ENCODE measurements around the gene PDX1.
A peak's percentile ranks its signal among the peaks of the same experiment; 100 is the strongest.

PDX1 gene

DNA sequence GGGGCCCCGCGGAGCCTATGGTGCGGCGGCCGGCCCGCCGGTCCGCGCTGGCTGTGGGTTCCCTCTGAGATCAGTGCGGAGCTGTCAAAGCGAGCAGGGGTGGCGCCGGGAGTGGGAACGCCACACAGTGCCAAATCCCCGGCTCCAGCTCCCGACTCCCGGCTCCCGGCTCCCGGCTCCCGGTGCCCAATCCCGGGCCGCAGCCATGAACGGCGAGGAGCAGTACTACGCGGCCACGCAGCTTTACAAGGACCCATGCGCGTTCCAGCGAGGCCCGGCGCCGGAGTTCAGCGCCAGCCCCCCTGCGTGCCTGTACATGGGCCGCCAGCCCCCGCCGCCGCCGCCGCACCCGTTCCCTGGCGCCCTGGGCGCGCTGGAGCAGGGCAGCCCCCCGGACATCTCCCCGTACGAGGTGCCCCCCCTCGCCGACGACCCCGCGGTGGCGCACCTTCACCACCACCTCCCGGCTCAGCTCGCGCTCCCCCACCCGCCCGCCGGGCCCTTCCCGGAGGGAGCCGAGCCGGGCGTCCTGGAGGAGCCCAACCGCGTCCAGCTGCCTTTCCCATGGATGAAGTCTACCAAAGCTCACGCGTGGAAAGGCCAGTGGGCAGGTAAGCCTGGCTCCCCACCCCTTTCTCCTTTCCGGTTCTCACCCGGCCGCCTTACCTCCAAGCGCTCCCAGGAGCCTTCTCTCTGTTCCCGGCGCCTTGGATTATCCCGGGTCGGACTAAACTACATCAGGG, at the start of gene PDX1:
PDX1 (plus strand) TSS at position 67 of the 743 bp plus-strand sequence; CDS start at position 206, 139 bp downstream.
- ATAC-seq = peak; percentile 65
- TF ChIP-seq, protein P1, sequence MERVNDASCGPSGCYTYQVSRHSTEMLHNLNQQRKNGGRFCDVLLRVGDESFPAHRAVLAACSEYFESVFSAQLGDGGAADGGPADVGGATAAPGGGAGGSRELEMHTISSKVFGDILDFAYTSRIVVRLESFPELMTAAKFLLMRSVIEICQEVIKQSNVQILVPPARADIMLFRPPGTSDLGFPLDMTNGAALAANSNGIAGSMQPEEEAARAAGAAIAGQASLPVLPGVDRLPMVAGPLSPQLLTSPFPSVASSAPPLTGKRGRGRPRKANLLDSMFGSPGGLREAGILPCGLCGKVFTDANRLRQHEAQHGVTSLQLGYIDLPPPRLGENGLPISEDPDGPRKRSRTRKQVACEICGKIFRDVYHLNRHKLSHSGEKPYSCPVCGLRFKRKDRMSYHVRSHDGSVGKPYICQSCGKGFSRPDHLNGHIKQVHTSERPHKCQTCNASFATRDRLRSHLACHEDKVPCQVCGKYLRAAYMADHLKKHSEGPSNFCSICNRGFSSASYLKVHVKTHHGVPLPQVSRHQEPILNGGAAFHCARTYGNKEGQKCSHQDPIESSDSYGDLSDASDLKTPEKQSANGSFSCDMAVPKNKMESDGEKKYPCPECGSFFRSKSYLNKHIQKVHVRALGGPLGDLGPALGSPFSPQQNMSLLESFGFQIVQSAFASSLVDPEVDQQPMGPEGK (CRISPR knock-in tag; IDR thresholded peaks at IDR 0.05; ENCODE audit: borderline replicate concordance) = no peak
- TF ChIP-seq, protein P2, sequence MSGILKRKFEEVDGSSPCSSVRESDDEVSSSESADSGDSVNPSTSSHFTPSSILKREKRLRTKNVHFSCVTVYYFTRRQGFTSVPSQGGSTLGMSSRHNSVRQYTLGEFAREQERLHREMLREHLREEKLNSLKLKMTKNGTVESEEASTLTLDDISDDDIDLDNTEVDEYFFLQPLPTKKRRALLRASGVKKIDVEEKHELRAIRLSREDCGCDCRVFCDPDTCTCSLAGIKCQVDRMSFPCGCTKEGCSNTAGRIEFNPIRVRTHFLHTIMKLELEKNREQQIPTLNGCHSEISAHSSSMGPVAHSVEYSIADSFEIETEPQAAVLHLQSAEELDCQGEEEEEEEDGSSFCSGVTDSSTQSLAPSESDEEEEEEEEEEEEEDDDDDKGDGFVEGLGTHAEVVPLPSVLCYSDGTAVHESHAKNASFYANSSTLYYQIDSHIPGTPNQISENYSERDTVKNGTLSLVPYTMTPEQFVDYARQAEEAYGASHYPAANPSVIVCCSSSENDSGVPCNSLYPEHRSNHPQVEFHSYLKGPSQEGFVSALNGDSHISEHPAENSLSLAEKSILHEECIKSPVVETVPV (CRISPR knock-in tag; IDR thresholded peaks at IDR 0.05) = no peak
- TF ChIP-seq, protein P3, sequence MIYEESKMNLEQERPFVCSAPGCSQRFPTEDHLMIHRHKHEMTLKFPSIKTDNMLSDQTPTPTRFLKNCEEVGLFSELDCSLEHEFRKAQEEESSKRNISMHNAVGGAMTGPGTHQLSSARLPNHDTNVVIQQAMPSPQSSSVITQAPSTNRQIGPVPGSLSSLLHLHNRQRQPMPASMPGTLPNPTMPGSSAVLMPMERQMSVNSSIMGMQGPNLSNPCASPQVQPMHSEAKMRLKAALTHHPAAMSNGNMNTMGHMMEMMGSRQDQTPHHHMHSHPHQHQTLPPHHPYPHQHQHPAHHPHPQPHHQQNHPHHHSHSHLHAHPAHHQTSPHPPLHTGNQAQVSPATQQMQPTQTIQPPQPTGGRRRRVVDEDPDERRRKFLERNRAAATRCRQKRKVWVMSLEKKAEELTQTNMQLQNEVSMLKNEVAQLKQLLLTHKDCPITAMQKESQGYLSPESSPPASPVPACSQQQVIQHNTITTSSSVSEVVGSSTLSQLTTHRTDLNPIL (CRISPR knock-in tag; IDR thresholded peaks at IDR 0.05; ENCODE audit: low read depth) = no peak
- TF ChIP-seq CSDC2 (CRISPR knock-in tag; IDR thresholded peaks at IDR 0.05) (no peak), ZNF8 (CRISPR knock-in tag; IDR thresholded peaks at IDR 0.05) (no peak), ZFP3 (CRISPR knock-in tag; IDR thresholded peaks at IDR 0.05) (no peak), PPARA (CRISPR knock-in tag; IDR thresholded peaks at IDR 0.05; ENCODE audit: borderline replicate concordance) (no peak), GLIS3 (CRISPR knock-in tag; IDR thresholded peaks at IDR 0.05) (no peak), ESRRG (CRISPR knock-in tag; IDR thresholded peaks at IDR 0.05) (no peak), OSR1 (CRISPR knock-in tag; IDR thresholded peaks at IDR 0.05) (no peak), TOX (CRISPR knock-in tag; IDR thresholded peaks at IDR 0.05; ENCODE audit: borderline replicate concordance) (no peak), TCF4 (CRISPR knock-in tag; IDR thresholded peaks at IDR 0.05; ENCODE audit: borderline replicate concordance) (no peak), ZC3H10 (CRISPR knock-in tag; IDR thresholded peaks at IDR 0.05) (no peak), SNAI2 (CRISPR knock-in tag; IDR thresholded peaks at IDR 0.05) (no peak), BACH2 (CRISPR knock-in tag; IDR thresholded peaks at IDR 0.05; ENCODE audit: borderline replicate concordance) (no peak), ARNTL (CRISPR knock-in tag; IDR thresholded peaks at IDR 0.05; ENCODE audit: borderline replicate concordance, low read depth) (no peak)
- TF ChIP-seq, protein P4, sequence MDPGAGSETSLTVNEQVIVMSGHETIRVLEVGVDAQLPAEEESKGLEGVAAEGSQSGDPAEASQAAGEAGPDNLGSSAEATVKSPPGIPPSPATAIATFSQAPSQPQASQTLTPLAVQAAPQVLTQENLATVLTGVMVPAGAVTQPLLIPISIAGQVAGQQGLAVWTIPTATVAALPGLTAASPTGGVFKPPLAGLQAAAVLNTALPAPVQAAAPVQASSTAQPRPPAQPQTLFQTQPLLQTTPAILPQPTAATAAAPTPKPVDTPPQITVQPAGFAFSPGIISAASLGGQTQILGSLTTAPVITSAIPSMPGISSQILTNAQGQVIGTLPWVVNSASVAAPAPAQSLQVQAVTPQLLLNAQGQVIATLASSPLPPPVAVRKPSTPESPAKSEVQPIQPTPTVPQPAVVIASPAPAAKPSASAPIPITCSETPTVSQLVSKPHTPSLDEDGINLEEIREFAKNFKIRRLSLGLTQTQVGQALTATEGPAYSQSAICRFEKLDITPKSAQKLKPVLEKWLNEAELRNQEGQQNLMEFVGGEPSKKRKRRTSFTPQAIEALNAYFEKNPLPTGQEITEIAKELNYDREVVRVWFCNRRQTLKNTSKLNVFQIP (CRISPR knock-in tag; IDR thresholded peaks at IDR 0.05; ENCODE audit: borderline replicate concordance, low read depth) = no peak
- TF ChIP-seq, protein P5, sequence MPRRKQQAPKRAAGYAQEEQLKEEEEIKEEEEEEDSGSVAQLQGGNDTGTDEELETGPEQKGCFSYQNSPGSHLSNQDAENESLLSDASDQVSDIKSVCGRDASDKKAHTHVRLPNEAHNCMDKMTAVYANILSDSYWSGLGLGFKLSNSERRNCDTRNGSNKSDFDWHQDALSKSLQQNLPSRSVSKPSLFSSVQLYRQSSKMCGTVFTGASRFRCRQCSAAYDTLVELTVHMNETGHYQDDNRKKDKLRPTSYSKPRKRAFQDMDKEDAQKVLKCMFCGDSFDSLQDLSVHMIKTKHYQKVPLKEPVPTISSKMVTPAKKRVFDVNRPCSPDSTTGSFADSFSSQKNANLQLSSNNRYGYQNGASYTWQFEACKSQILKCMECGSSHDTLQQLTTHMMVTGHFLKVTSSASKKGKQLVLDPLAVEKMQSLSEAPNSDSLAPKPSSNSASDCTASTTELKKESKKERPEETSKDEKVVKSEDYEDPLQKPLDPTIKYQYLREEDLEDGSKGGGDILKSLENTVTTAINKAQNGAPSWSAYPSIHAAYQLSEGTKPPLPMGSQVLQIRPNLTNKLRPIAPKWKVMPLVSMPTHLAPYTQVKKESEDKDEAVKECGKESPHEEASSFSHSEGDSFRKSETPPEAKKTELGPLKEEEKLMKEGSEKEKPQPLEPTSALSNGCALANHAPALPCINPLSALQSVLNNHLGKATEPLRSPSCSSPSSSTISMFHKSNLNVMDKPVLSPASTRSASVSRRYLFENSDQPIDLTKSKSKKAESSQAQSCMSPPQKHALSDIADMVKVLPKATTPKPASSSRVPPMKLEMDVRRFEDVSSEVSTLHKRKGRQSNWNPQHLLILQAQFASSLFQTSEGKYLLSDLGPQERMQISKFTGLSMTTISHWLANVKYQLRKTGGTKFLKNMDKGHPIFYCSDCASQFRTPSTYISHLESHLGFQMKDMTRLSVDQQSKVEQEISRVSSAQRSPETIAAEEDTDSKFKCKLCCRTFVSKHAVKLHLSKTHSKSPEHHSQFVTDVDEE (CRISPR knock-in tag; IDR thresholded peaks at IDR 0.05) = no peak

DNA sequence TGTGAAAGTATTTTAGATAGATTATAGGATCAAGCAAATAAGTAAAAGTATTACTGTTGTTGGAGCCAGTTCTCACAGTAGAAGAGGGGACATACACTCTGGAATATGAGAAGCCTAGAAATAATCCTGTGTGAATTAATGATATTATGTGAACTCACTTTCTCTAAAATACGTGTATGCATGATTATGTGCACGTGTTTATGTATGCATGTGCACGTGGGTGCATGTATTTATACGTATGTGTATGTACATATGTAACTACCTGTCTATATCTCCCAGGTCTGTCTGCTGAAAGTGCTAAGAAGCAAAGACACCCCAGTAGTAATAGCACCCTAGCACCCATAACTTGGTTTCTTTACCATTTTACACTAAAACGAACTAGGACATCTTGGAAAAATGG, 41.5 kb upstream of the PDX1 start:
- ATAC-seq = no peak
- no peak for TF ChIP-seq RARB (CRISPR knock-in tag; IDR thresholded peaks at IDR 0.05)

DNA sequence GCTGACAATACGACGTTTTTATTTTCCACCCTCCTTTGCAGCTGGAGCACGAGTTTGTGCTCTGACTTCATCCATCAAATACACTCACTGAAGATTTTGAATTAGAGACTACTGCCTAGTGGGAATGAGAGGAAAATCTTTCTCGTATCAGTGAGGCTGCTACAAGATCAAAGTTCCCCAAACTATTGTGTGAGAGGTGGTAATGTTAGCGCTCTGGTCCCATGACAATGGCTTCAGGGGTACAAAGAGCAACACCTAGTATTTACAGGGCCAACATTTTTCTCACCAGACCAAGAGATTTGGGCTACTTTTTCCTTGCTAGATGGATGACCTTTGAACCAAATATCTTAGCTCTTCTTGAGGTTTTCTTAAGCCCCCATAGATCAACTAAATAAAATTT, 30.3 kb upstream of the PDX1 start:
- ATAC-seq = no peak
- TF ChIP-seq RARB (CRISPR knock-in tag; IDR thresholded peaks at IDR 0.05) = no peak
- no peak for TF ChIP-seq GLIS3 (CRISPR knock-in tag; IDR thresholded peaks at IDR 0.05)
- TF ChIP-seq PPARA (CRISPR knock-in tag; IDR thresholded peaks at IDR 0.05; ENCODE audit: borderline replicate concordance) = no peak
- no peak for TF ChIP-seq ESRRG (CRISPR knock-in tag; IDR thresholded peaks at IDR 0.05)
- no peak for TF ChIP-seq ZFP30 (CRISPR knock-in tag; IDR thresholded peaks at IDR 0.05)
- TF ChIP-seq, protein P2 (CRISPR knock-in tag; IDR thresholded peaks at IDR 0.05) = no peak
- TF ChIP-seq, protein P1 (CRISPR knock-in tag; IDR thresholded peaks at IDR 0.05; ENCODE audit: borderline replicate concordance) = no peak
- no peak for TF ChIP-seq ZNF8 (CRISPR knock-in tag; IDR thresholded peaks at IDR 0.05)
- TF ChIP-seq ISL1 (CRISPR knock-in tag; IDR thresholded peaks at IDR 0.05) = no peak
- TF ChIP-seq, protein P3 (CRISPR knock-in tag; IDR thresholded peaks at IDR 0.05; ENCODE audit: low read depth) = no peak
- TF ChIP-seq ARNTL (CRISPR knock-in tag; IDR thresholded peaks at IDR 0.05; ENCODE audit: borderline replicate concordance, low read depth) = no peak
- no peak for TF ChIP-seq ZNF70 (CRISPR knock-in tag; IDR thresholded peaks at IDR 0.05)

Measured in SK-N-SH treated with all-trans-retinoic acid at 6 μM for 48 hours (cell line).